CD4-positive, alpha-beta T cell treated with Interleukin-4 for 4 hours (primary cell): ENCODE data around the gene MTCH1.
"Not testable (repeated sequence)": the region's sequence is repeated elsewhere in the genome, so short reads cannot be mapped to it uniquely, and the experiment has no call there.

ENCODE experiments used
- DNase-seq: peaks from one replicate; pipeline ENCODE4 v3.0.0-alpha.2; 2020

Gene MTCH1

DNA sequence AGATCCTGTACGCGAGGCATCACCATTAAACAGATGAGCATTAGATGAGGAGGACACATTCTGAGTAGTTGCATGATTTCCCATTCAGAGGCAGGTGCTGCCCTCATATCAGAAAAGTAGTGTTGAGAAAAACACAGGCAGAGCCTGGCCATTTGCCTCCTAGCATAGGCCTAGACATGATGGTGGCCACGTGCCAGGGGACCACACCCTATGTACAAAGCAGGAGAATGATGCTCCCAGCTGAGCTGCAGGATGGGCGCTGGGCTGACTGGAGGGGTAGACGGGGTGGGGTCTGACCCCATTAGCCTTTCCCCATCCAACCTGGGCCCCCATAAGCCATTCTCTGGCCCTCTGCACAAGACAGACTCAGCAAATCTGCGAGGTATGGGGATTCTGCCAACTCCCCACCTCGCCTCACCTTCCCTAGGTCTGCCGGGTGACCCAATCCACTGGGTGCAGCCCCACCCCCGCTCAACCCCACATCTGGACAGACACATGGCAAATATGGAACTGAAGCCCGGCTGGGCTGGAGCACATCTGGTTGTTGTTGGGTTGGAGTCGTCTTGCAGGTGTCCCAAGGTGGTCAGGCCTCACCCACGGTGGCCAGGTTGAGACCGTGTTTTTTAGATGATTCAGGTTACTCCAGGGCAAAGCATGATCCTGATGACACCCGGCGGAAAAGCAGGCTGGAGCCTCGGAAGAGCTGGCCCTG is 17.6 kb downstream of the MTCH1 start:
- no peak for DNase-seq

GRCh38 chr6:36967757-36968156 is 18.2 kb downstream of the MTCH1 start:
- no peak for DNase-seq

DNA sequence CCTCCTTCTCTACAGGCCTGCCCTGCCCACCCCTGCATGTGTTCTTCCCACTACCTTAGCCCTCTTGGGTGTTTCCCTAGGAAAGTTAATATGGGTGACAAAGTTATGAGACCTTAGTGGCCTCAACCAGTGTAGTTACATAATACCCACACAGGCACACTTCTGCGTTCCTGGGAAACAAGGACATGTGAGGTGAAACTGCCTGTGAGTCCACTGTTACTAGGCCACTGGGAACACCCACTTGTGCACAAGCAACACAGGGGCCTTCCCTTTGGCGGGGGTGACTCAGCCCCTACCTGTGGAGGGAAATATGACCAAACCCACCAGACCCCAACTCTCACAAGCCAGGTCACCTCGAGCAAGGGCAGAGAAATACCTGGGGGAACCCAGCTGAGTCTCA is 18.7 kb downstream of the MTCH1 start:
- DNase-seq: no peak

- DNase-seq: no peak
Measured at GRCh38 chr6:36964908-36965307, 21.1 kb downstream of the MTCH1 start.

DNA sequence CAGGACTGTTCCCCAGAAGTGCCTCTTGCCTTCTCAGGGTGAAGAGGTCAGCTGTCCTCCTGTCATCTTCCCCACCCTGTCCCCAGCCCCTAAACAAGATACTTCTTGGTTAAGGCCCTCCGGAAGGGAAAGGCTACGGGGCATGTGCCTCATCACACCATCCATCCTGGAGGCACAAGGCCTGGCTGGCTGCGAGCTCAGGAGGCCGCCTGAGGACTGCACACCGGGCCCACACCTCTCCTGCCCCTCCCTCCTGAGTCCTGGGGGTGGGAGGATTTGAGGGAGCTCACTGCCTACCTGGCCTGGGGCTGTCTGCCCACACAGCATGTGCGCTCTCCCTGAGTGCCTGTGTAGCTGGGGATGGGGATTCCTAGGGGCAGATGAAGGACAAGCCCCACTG is 21.6 kb downstream of the MTCH1 start:
- no peak for DNase-seq

- peak; percentile 55 for DNase-seq
Measured at GRCh38 chr6:36963451-36964290, 22.3 kb downstream of the MTCH1 start.

GRCh38 chr6:36962874-36963273 is 23.1 kb downstream of the MTCH1 start:
- peak; percentile 90 for DNase-seq

- no peak for DNase-seq
Measured at GRCh38 chr6:36961441-36962435, 24.3 kb downstream of the MTCH1 start.

- DNase-seq: no peak
Measured at GRCh38 chr6:36959555-36960250, 26.3 kb downstream of the MTCH1 start.

DNA sequence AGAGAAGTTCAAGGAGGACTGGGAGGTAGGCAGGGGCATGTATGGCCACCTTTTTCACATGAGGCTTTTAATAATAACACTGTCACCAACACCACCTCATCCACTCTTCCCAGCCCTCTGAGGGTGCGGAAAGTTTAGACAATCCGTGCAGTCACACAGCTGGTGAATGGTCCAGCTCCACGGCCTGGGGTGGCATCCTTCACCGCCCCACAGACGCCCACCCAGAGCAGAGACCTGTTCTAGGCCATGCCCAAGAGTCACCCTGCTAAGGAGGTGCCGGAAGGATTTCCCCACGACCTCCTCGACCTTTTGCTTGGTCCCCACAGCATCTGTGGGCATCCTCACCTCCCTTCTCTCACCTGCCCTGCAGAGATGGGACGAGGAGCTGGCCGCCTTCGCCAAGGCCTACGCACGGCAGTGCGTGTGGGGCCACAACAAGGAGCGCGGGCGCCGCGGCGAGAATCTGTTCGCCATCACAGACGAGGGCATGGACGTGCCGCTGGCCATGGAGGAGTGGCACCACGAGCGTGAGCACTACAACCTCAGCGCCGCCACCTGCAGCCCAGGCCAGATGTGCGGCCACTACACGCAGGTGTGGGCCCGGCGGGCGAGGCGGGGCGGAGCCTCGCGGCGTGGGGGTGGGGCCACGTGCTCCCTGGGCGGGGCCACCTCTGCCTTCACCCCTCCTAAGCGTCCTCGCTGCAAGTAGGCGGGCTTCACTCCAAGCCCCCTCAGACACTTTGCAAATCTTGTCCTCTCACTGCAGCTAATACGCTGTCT is 27.0 kb downstream of the MTCH1 start:
- DNase-seq: no peak

DNA sequence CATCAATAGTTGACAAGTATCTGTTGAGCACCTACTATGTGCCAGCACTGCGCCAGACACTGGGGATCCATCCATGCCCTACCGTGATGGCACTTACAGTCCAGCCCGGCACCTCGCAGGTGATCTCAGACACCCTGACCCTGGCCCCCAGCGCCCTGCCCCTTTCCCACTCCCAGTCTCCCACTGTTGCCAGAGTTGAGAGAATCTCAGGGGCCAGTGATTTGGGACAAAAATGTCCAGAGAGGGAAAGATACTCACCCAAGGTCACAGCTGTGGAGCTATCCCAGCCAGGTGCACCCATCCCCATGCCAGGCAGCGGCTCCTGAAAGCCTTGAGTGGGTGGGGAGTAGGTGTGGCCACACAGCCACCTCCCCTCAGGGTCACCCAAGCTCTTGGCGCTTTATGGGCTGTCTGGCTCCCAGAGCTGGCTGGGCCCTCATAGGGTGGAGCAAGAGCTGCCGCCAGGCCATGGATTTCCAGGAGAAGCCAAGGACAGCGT is 28.2 kb downstream of the MTCH1 start:
- DNase-seq: no peak

GRCh38 chr6:36956446-36956820 is 29.6 kb downstream of the MTCH1 start:
- DNase-seq: no peak

- DNase-seq: no peak
Measured at GRCh38 chr6:36955671-36956445, 30.1 kb downstream of the MTCH1 start.

GRCh38 chr6:36955136-36955535 is 30.9 kb downstream of the MTCH1 start:
- DNase-seq: no peak

DNA sequence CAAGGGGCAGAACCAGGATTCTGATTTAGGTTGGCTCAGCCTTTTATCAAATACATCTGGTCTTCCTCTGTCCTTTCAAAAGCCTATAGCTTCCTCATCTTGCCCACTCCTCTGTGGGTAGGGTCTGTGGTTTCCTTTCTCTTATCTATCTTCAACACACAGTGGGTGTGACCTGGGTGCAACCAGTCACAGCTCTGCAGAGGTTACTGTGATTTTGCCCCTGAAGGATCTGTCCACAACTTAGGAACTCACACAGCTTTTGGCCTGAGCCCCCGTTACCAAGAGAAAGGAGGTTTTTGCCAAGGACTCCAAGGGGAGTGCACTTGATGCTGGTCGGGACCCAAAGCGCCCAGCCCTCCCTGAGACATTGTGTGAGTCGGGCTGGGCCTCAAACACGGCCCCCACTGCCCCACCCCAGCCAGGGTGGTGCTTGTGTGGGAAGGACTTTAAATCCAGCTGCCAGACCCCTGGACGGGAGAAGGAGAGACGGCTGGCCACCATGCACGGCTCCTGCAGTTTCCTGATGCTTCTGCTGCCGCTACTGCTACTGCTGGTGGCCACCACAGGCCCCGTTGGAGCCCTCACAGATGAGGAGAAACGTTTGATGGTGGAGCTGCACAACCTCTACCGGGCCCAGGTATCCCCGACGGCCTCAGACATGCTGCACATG is 31.6 kb downstream of the MTCH1 start, which contains the start of gene PI16:
Gene PI16, plus strand, starts transcription at position 477 of the 670 bp plus-strand sequence. Its CDS starts 23 bp downstream, at position 500.
- DNase-seq: peak; percentile 54

- DNase-seq: no peak
Measured at GRCh38 chr6:36953931-36954261, 32.1 kb downstream of the MTCH1 start.

GRCh38 chr6:36949636-36950035 is 36.4 kb downstream of the MTCH1 start:
- no peak for DNase-seq

DNA sequence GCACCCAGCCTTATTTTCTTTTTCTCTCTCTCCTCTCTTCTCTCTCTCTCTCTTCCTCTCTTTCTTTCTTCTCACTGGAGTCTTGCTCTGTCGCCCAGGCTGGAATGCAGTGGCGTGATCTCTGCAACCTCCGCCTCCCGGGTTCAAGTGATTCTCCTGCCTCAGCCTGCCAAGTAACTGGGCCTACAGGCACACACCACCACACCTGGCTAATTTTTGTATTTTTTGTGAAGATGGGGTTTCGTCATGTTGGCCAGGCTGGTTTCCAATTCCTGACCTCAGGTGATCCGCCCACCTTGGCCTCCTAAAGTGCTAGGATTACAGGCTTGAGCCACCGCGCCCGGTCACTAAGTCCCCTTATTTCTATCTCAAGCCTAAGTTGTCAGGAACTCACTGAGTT is 36.9 kb downstream of the MTCH1 start:
- DNase-seq: not testable (repeated sequence)

DNA sequence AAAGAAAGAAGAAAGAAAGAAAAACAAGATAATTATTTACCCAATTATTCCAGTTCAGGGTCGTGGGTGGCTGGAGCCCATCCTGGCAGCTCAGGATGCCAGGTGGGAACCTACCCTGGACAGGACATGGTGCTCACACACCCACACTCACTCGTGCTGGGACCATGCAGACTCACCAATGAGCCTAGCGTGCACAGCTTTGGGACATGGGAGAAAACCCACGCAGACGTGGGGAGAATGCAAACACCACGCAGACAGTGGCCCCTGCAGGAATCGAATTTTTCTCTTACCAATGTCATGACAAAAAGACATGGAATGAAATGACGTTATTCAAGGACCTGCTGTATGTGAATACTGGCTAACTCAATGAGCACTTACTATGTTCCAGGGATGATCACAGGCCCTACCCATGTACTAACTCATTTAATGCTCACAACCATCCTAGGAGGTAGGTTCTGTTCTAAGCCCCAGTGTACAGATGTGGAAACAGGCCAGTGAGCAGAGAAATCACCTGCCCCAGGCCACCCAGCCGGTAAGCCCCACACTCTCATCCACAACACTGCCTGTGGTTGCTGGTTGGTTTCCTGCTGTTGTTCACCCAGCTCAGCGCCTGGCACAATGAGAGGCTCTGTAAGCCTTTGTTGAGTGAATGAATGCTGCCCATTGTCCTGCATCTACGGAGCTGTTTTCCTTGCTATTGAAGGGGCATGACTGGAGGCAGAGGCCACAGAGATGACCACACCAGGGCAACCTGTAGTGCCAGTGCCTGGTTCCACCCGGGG is 38.2 kb downstream of the MTCH1 start:
- peak; percentile 70 for DNase-seq
